HG02763 (cell line): ENCODE measurements around the gene CCL1.

ENCODE experiments used
- ATAC-seq: cut with Tn5 transposase; IDR thresholded peaks from one replicate; pipeline ENCODE4 v1.9.1; 2021; ENCODE audit warnings: mild to moderate bottlenecking, moderate library complexity; ENCODE audit not compliant: unreplicated experiment

The CCL1 gene, protein sequence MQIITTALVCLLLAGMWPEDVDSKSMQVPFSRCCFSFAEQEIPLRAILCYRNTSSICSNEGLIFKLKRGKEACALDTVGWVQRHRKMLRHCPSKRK

DNA sequence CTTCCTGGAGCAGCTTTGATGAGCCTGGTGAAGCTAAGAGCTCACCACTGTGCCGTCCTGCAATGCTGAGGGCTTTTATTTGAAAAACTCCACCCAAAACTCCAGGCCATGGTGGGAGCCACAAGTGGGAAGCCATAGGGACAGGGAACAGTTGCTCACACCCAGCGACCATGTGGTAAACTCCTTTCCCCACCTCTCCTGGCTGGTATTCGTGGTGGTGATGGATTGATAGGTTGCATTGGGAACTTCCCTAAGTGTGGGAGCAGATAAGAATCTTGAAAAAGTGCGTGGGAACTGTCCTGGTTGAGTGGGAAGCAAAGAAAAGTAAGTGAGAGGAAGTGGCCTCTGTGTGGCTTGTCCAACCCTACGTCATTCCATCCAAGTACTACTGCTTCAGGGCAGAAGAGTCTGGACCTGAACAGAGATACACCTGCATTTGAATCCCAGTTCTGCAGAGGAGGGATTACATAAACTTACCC is at the start of gene CCL1:
TSS of gene CCL1 (minus strand) at position 51 of the 479 bp plus-strand sequence. CDS start 72 bp downstream, outside the sequence.
- no peak for ATAC-seq

DNA sequence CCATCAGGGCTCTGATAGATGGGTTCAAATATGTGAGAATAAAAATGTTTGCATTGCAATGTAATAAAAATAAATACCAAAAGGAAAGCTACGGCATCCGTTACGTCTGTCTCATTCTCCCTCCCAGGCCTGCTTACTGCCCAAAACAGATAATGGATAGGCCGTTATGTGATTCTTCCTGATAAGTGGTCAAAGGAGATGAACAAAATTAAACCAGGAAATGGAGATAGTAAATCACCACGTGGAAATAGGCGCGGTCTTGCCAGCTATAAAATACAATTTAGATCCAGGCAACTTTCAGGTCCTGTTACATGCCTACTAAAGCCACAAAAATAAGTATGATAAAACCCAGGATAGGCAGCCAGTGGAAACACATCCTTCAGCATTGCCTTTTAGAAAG is 49.5 kb upstream of the CCL1 start:
- ATAC-seq: no peak

DNA sequence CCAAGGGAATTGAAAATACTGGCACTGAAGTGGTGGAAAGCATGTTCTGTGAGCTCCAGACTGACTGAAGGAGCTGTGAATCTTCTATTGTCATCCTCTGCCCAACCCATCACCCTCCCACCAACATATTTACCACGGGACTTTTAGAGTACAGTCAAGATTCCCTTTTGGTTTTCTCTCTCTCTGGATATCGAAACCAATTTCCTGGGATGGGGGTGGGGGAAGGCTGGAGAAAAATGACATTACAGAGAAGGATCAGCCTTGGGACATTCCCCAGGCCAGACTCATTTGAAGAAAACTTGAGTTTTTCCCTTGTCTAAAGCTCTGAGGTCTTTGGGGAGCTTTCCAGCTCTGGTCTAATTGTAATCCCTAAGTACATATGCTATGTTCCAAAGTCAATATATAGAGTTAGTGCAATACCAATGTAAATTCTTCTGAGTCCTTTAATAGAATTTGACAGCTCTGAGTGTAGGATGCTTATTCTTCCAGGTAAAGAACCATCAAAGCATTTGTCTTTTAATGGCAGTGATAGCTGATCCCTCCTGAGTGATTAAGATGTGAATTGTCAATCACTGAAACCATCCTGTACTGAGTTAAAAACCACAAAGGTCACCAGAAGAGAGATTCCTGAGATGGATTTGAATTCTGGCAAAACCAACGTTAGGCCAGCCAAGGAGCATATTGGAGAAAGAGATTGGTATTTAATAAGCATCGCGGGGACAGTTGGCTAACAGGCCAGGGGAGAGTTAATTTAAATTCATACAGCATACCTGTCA is 48.8 kb upstream of the CCL1 start:
- no peak for ATAC-seq

DNA sequence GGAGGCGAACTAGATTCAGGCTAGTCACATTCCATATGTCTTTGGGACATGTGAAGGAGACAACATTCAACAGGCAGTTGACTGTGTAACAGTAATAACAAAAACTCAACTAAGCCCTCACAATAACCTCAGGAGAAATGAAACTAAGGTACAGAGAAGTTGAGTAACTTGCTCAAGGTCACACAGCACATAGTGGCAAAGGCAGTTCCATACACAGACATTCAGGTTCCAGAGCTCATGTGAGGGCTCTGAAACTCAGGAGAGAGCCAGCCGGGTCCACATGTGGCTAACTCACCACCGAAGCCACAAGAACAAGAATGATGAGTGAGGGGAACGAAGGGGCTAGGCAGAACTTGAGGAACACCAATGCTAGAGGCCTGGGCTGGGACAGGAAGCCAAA is 46.3 kb upstream of the CCL1 start:
- ATAC-seq: no peak

DNA sequence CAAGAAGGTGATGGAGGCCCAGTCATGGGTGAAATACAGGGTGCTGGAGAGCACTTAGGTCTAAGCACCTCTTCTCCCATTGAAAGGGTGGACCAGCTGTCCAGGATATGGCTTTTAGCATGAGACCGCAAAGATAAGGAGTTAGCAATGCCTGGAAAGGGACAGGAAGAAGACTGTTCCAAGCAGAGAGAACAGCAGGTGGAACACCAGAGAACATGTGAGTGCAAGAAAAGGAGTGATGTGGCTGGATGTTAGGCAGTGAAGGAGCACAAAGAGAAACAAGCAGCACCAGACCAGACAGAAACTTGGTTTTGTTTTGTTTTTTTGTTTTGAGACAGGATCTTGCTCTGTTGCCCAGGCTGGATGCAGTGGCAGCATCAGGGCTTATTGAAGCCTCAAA is 45.4 kb upstream of the CCL1 start:
- no peak for ATAC-seq

DNA sequence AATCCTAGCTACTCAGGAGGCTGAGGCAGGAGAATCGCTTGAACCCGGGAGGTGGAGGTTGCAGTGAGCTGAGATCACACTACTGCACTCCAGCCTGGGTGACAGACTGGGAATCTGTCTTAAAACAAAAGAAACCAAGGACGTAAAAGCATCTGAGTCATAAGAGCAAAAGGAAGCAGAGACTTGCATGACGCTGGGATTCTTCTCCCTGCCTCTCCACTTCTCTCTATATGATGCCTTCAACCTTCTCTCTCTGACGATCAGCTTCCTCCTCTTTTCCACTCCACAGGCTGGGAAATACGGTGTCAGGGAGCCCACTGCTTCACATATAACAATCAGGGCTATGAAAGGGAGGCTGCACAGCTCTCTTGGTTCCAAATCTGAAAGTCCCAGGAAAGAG is 43.2 kb upstream of the CCL1 start:
- no peak for ATAC-seq

DNA sequence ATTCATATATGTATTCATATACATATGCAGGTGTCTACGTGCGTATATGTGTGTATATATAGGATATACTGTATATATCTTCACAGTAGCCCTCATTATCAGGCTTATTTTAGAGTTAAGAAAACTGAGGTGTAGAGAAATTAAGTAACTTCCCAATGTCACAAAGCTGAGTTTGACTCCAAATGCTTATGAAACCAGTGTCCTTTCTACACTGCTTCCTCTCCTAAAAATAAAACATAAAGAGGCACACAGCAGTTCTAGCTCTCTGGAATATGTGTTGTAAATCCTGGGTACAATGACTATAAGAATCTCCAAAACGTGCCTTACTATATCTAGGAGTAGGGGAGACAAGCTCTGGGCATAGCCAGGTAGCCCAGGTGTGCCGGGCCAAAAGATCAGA is 40.0 kb upstream of the CCL1 start:
- no peak for ATAC-seq

DNA sequence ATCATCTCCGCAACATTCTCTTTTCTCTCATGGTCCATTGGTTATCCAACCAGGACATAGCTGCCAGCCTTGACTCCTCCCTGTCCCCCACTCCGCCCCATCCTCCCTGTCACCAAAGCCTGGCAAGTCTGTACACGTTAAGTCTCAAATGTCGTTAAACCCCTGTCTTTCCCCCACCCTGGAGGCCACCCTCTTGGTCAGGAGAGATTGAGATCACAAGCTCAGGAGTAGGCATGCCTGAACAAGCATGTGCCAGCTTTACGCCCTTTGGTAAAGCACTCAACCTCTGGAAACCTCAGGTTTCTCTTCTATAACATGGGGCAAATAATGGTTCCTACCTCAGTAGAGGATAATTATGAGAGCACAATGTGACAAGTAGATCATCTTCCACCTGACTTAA is 38.1 kb upstream of the CCL1 start:
- no peak for ATAC-seq

DNA sequence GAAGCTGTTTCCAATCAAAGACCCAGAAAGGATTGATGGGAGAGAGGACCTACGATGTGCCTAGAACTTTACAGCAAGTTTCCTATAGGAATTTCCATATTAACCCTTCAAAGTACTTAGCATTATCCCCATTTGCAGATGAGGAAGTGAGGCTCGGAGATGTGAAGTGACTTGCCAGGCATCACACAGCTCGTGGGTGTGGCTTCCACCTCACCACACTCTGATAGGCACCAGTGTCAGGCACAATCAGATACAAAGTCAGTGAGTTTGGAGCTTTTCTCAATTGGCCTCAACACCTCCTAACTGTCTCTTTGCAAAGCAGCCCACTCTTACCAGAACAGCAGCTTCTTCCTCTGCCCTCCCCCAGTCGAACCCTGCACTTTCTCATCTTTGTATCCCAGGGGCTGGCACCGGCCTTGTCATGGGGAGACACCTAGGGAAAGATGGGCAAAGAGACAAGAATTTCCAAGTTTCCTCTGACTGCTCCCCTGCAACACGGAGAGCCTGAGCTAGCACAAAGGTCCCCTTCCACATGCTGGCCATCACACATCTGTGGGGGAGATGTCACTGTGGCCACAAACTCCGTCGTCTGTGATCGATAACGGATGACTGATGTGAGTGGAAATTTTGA is 37.4 kb upstream of the CCL1 start:
- ATAC-seq: no peak

DNA sequence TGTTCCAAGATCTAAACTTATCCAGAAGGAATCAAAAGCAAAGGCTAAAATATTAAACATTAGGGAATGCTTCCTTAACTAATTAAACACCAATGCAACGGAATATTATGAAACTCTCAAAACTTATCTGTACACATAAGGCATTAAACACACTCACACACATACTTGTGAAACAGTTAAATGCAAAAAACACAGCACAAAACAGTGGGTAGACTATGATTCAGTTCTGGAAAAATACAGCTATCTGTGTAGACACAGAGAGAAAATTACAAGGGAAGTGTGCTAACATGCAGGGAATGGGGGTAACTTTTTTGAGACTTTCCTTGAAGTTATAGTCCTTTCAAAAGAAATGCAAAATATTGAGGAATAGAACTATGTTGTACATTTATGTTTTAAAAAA is 36.7 kb upstream of the CCL1 start:
- ATAC-seq: no peak

DNA sequence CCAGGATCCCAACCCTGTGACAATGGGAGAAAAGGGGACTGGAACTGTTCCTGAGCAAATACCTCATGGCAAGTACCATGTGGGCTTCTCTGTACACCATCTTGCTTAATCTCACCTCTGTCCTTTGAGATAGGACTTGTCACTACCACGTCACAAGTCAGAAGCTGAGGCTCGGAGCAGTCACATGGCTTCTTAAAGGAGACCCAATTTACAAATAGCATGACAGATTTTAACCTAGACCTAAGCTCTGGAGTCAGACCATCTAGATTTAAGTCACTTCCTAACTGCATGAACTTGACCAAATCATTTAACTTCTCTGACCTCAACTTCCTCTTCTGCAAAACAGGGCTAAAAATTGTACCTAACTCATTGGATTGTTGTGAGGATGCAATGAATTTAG is 36.0 kb upstream of the CCL1 start:
- ATAC-seq: no peak

DNA sequence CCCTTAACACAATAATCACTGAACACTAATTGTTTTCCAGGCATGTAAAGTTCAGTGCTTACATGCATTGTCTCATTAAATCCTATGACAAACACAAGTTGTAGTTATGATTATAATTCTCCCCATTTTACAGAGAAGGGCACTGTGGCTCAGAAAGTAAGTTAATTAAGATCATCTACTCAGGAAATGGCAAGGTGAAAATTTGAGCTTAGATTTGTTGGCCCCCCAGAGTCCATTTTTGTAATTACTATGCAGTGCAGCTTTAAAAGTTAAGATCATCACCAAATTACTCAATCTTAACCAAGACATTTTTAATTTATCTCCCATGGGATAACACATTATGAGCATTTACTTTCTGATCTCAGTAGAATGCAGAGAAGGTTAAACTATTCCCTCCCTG is 34.2 kb upstream of the CCL1 start:
- no peak for ATAC-seq

DNA sequence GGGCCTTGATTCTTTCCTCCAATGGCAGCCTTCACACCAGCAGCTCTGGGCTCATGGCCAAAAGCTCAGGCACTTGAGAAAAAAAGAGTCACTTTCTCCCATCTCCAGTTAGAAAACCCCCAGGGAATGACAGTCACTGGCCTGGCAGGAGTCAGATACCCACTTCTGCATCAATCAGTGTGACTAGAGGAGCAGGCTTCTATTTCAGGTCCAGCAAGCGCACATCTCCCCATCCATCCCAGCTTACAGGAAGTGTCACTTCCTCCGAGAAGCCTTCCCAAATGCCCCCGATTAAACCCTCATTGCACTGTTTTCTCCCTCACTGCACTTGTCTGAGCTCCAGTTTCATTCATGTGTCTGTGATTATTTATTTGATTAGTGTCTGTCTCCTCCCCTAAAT is 30.4 kb upstream of the CCL1 start:
- ATAC-seq: no peak

DNA sequence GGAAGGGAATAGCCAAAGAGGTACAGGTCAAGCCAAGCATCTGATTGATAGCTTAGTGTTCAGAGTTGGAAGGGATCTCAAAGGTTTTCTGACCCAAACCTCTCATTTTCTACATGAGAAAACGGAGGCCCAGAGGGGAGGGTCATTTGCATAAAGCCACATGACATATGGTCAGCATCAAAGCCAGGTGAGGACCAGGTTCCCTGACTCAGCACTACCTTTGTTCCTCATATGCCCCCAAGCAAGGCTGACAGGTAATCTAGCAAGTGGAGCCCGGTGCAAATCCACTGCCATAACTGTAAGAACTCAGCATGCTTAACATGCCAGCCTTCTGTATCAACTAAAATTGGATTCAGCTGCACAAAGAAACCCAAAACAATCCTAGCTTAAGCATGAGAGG is 28.2 kb upstream of the CCL1 start:
- ATAC-seq: no peak

DNA sequence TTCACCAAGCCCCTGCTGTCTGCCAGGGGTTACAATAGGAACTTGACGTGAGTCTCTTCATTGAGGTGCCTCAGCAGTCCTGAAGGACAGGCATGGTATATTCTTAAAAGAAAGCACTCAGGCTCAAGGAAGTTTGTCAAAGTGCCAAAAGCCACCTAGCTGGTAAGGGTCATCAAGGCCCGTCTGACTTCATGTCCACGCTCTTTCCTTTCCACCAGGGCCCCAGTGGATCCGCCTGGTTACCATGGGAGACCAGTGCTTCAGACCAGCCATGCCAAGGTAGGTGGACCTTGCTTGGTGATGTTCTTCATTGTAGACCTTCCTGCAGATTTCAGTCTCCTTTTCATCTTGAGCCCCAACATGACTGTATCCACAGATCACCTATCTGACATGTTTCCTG is 27.6 kb upstream of the CCL1 start:
- no peak for ATAC-seq

DNA sequence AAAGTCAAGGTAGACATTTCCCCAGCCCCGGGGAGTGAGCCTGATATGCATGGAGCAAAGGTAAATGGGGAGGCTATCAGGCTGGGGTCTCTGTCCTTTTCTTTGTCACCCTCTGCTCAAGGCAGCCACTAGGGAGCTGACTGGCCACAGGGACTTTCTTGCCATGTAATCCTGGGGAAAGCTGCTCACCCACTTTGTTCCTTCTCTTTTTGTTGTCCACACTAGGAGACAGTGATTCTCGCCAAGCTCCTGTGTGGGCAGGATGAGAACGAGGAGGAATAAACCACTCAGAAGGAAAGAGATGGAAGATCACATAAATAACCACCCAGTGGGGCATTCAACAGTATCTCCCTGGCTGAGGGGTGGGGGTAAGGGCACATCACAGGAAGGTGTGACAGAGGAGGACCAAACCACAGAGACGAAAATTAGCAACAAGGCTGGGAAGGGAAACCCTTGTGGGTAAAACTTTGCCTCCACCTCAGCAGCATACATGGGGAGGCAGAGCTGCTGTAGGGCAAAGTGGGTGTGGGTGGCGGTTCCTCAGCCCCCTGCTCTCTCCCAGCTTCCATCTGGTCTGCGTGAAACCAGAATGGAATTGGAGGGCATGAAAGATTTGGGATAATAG is 26.2 kb upstream of the CCL1 start:
- no peak for ATAC-seq

DNA sequence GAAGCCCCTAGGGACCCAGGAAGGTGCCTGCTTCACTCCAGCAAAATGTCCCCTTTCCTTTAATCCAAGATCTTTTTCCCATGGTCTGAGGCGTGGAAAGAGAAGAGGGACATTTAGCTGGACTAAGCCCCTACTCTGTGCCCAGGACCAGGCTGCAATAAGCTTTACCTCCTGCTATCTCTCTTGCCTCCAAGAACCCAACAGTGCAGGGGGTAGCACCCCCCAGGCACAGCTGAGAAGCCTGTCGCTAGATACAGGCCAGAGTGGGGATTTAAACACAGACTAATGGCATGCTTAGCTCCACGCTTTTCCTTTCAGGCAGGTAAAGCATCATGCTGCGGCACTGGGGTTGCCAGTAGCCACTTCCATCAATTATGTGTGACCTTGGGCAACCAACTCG is 24.5 kb upstream of the CCL1 start:
- no peak for ATAC-seq

DNA sequence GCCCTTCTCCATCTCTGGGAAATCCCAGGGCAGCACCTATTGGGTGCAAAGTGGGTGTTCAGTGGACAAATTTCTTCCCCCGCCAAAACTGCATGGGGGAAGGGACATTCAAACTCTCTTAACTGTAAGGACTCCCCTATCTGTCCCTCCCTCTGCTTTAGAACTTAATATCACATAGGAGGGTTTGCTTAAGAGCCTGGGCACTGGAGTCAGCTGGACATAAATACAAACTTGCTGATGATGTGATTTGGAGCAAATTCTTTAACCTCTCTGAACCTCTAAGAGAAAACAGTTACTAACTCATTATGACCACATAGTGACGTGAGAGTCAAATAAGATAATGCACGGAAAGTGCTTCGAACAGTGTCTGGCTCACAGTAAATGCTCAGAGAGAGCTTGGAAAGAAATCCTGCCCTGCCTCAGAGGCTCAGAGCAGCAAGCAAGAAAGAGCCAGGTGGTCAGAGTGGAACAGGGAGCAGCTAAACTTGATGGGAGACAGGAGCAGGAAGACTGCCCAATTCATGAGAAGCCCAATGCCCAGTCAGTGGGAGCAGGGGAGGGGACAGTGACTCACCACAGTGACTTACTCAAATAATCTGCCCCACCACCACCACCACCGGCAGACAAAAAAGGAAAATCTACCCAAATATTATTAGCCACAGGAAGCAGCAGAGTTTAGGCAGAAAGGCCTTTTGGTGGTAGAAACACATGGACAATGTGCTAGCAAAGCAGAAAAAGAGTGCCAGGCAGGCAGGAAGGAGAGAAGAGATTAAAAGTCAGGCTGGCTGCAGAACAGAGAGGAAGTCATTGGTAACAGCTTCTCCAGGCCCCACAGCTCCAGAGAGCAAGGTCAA is 23.9 kb upstream of the CCL1 start:
- no peak for ATAC-seq

DNA sequence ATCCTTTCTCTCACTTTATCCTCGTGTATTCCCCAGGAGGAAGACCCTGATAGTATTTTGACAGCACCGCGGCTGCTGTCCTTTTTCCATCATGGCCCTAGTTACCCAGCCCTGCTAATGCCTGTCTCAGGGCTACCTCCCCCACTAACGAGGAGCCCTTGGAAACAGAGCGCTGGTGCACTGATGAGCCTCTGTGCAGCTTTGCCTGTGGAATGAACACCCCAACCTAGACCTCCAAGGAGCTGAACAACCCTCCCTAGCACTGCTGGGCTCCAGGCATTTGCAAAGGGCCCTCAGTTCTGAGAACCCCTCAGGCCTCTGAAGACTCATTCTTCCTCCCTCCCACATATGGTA is 23.3 kb upstream of the CCL1 start:
- ATAC-seq: no peak

DNA sequence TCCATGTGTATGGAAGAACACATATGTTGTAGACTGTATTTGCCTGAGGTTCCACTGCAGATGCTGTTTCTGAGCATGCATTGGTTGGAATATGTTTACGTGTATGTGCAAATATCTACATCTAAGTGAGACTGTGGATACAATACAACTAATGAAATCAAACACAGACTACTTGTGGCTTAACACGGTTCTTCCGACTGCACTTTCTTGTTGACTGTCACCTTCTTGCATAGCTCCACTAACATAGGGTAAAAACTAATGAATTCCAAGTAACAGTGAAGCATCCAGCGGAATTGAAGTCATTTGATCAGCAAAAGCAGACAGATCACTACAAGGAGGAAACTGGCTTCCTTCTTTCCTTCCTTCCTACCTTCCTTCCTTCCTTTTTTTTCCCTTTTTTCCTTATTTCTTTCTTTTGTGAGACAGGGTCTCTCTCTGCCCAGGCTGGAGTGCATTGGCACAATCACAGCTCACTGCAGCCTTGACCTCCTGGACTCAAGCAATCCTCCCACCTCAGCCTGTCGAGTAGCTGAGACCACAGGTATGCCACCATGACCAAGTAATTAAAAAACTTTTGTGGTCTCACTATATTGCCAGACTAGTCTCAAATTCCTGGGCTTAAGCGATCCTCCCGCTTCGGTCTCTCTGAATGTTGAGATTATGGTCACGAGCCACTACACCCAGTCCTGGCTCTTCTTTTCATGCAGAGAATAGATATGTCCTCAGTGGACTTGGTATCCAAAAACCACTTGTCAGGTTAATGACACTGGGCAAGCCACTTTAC is 22.0 kb upstream of the CCL1 start:
- no peak for ATAC-seq
